ENCODE data around the gene EFNA5. TPM values are rescaled to one million over a fixed set of nuclear protein-coding genes. Genes with fewer than 3 reads are reported as not detected.

The EFNA5 gene
- total RNA-seq, 1 donor from 2014 or later, result 43.0 TPM

- no peak overlapping the region for H3K27ac Mint-ChIP-seq (ENCODE audit: unreplicated experiment)
- no peaks in the 10 kb centered on the region for H3K9me3 Mint-ChIP-seq
- peaks cover 47% of the 10 kb centered on the region for H3K4me1 Mint-ChIP-seq
- no peak for DNase-seq (ENCODE audit: low read depth, low spot score)
- no peak for TF ChIP-seq CTCF (conservative IDR thresholded peaks at IDR 0.05)
- H3K36me3 Mint-ChIP-seq (ENCODE audit: low read depth), result peaks cover 4% of the 10 kb centered on the region
- no peak overlapping the region for H3K4me3 Mint-ChIP-seq
- no peaks in the 10 kb centered on the region for H3K27me3 Mint-ChIP-seq (ENCODE audit: low read depth)
Observed at GRCh38 chr5:107532916-107533315, 137.8 kb downstream of the EFNA5 start.

- Mint-ChIP-seq H3K36me3 (ENCODE audit: low read depth) (peaks cover 4% of the 10 kb centered on the region), H3K9me3 (no peaks in the 10 kb centered on the region), H3K27ac (ENCODE audit: unreplicated experiment) (no peak overlapping the region), H3K4me3 (no peak overlapping the region), H3K4me1 (peaks cover 43% of the 10 kb centered on the region), H3K27me3 (ENCODE audit: low read depth) (no peaks in the 10 kb centered on the region)
- no peak for TF ChIP-seq CTCF (conservative IDR thresholded peaks at IDR 0.05)
- DNase-seq (ENCODE audit: low read depth, low spot score), result no peak
Observed at GRCh38 chr5:107532169-107532878, 138.4 kb downstream of the EFNA5 start.

GRCh38 chr5:107531308-107531707, 139.4 kb downstream of the EFNA5 start:
- Mint-ChIP-seq H3K36me3 (ENCODE audit: low read depth) (peaks cover 4% of the 10 kb centered on the region), H3K27me3 (ENCODE audit: low read depth) (no peaks in the 10 kb centered on the region), H3K4me3 (no peak overlapping the region), H3K4me1 (peaks cover 46% of the 10 kb centered on the region), H3K27ac (ENCODE audit: unreplicated experiment) (no peak overlapping the region), H3K9me3 (no peaks in the 10 kb centered on the region)
- no peak for TF ChIP-seq CTCF (conservative IDR thresholded peaks at IDR 0.05)
- DNase-seq (ENCODE audit: low read depth, low spot score), result no peak

- no peaks in the 10 kb centered on the region for H3K9me3 Mint-ChIP-seq
- peaks cover 4% of the 10 kb centered on the region for H3K36me3 Mint-ChIP-seq (ENCODE audit: low read depth)
- peaks cover 37% of the 10 kb centered on the region for H3K4me1 Mint-ChIP-seq
- DNase-seq (ENCODE audit: low read depth, low spot score), result no peak
- no peaks in the 10 kb centered on the region for H3K27me3 Mint-ChIP-seq (ENCODE audit: low read depth)
- H3K4me3 Mint-ChIP-seq, result no peak overlapping the region
- no peak for TF ChIP-seq CTCF (conservative IDR thresholded peaks at IDR 0.05)
- H3K27ac Mint-ChIP-seq (ENCODE audit: unreplicated experiment), result no peak overlapping the region
Observed at GRCh38 chr5:107529618-107530017, 141.1 kb downstream of the EFNA5 start.

GRCh38 chr5:107526270-107526937, 144.3 kb downstream of the EFNA5 start:
- peaks cover 39% of the 10 kb centered on the region for H3K4me1 Mint-ChIP-seq
- DNase-seq (ENCODE audit: low read depth, low spot score), result no peak
- no peak for TF ChIP-seq CTCF (conservative IDR thresholded peaks at IDR 0.05)
- H3K4me3 Mint-ChIP-seq, result no peak overlapping the region
- no peaks in the 10 kb centered on the region for H3K9me3 Mint-ChIP-seq
- H3K36me3 Mint-ChIP-seq (ENCODE audit: low read depth), result peaks cover 4% of the 10 kb centered on the region
- no peaks in the 10 kb centered on the region for H3K27me3 Mint-ChIP-seq (ENCODE audit: low read depth)
- no peak overlapping the region for H3K27ac Mint-ChIP-seq (ENCODE audit: unreplicated experiment)
